K562 (cell line): ENCODE data around the gene PRELID2. TPM values are rescaled to one million over a fixed set of nuclear protein-coding genes. Genes with fewer than 3 reads are reported as not detected.

Experiments
- ARID3A ChIP-seq: IDR thresholded peaks from 2 replicates; pipeline ENCODE4 v1.6.1; 2012; ENCODE audit warnings: low read depth, low read length, improper control_type of control experiment, borderline replicate concordance
- BCOR ChIP-seq: fragments of 450-650 bp; IDR thresholded peaks from 2 replicates; pipeline ENCODE4 v1.6.1; 2016
- CCAR2 ChIP-seq: fragments of 200-400 bp; formaldehyde crosslinking; IDR thresholded peaks from 2 replicates; pipeline ENCODE4 v1.6.1; 2017; ENCODE audit warnings: mild to moderate bottlenecking, low read depth, low read length
- E2F6 ChIP-seq, 2 experiments: IDR thresholded peaks; 2 replicates each; pipeline ENCODE4 v1.6.1; 2011; ENCODE audit warnings: borderline replicate concordance in 1 of 2, control low read depth in 1 of 2, low read depth in 1 of 2, low read length in 1 of 2, mild to moderate bottlenecking in 1 of 2, mixed read lengths in 1 of 2, moderate library complexity in 1 of 2; ENCODE audit not compliant: insufficient read depth in 1 of 2, insufficient read length in 1 of 2, poor library complexity in 1 of 2, severe bottlenecking in 1 of 2; ENCODE audit errors: extremely low read depth in 1 of 2
- HMG20B ChIP-seq: fragments of 250-450 bp; sonication (Bioruptor Pico); IDR thresholded peaks from 2 replicates; pipeline ENCODE4 v1.5.0; 2021; ENCODE audit warnings: mild to moderate bottlenecking
- HNRNPH1 ChIP-seq: fragments of 200-400 bp; formaldehyde crosslinking; optimal IDR thresholded peaks from 2 replicates; pipeline ENCODE3; 2017; ENCODE audit warnings: low read depth, mild to moderate bottlenecking, low read length, moderate library complexity
- IRF2 ChIP-seq: sonication (generic); formaldehyde crosslinking; IDR thresholded peaks from 2 replicates; pipeline ENCODE4 v1.8.1; 2022; ENCODE audit warnings: mild to moderate bottlenecking, missing genetic modification reagents
- JUND ChIP-seq, 2 experiments: IDR thresholded peaks; 2 replicates in 1 of 2; 3 replicates in 1 of 2; pipeline ENCODE4 v1.6.1; 2011; ENCODE audit warnings: borderline replicate concordance in 2 of 2, low read depth in 2 of 2, low read length in 2 of 2, improper control_type of control experiment in 1 of 2, missing biosample characterization in 1 of 2, missing genetic modification characterization in 1 of 2, missing genetic modification reagents in 1 of 2
- NFATC3 ChIP-seq: fragments of 450-650 bp; IDR thresholded peaks from 2 replicates; pipeline ENCODE4 v1.6.1; 2017; ENCODE audit warnings: mild to moderate bottlenecking
- PML ChIP-seq: IDR thresholded peaks from 2 replicates; pipeline ENCODE4 v1.6.1; 2012; ENCODE audit warnings: low read length, inconsistent platforms
- RFX1 ChIP-seq: fragments of 450-650 bp; IDR thresholded peaks from 2 replicates; pipeline ENCODE4 v1.6.1; 2016; ENCODE audit warnings: mild to moderate bottlenecking, moderate library complexity
- SMC3 ChIP-seq: conservative IDR thresholded peaks from 2 replicates; pipeline ENCODE4 v1.6.1; 2011; ENCODE audit warnings: low read depth, low read length, improper control_type of control experiment; ENCODE audit not compliant: insufficient read depth
- TEAD1 ChIP-seq, 2 experiments: fragments of 450-650 bp in 1 of 2; sonication (generic) in 1 of 2; formaldehyde crosslinking; IDR thresholded peaks; 2 replicates each; pipeline versions ENCODE4 v1.4.0 to v1.8.0; 2020 to 2022; ENCODE audit warnings: mild to moderate bottlenecking in 2 of 2, missing genetic modification reagents in 1 of 2
- ZFP91 ChIP-seq: sonication (generic); formaldehyde crosslinking; IDR thresholded peaks from 2 replicates; pipeline ENCODE4 v1.8.0; 2022; ENCODE audit warnings: mild to moderate bottlenecking, missing genetic modification reagents
- ZKSCAN1 ChIP-seq: fragments of 150-350 bp; IDR thresholded peaks from 2 replicates; pipeline ENCODE4 v1.6.1; 2016; ENCODE audit warnings: low read depth, low read length
- ZNF511 ChIP-seq: sonication (generic); formaldehyde crosslinking; IDR thresholded peaks from 2 replicates; pipeline ENCODE4 v1.8.0; 2022; ENCODE audit warnings: mild to moderate bottlenecking, missing genetic modification reagents
- ZNF551 ChIP-seq: fragments of 250-450 bp; sonication (Bioruptor Pico); IDR thresholded peaks from 2 replicates; pipeline ENCODE4 v1.5.0; 2021; ENCODE audit warnings: mild to moderate bottlenecking, moderate library complexity
- polyA plus RNA-seq, 8 experiments: library from polyadenylated mRNA; depleted of rRNA in 4 of 8; stranded (reverse) in 5 of 8; unstranded in 3 of 8; fragments of >200 nt; fragmentation: Nextera tagmentation in 2 of 8; fragmentation: Illumina TruSeq in 1 of 8; extraction: Ambion mirVana in 2 of 8; extraction: Trizol in 1 of 8; gene quantifications; 2 replicates each; pipeline versions ENCODE4 v1.2.1 to v1.2.3, GENCODE V29; 2011 to 2014; ENCODE audit warnings: inconsistent platforms in 1 of 8, missing spikeins in 1 of 8
- total RNA-seq, 7 experiments: library from RNA; depleted of rRNA in 6 of 7; stranded (reverse); fragments of >200 nt in 6 of 7; fragmentation: Illumina TruSeq in 2 of 7; extraction: Trizol in 2 of 7; gene quantifications; 2 replicates each; pipeline versions ENCODE4 v1.2.1 to v1.2.3, GENCODE V29; 2011 to 2021; ENCODE audit warnings: low replicate concordance in 1 of 7
- TF ChIP-seq, protein P1 (sequence below): sonication (generic); formaldehyde crosslinking; IDR thresholded peaks from 2 replicates; pipeline ENCODE4 v1.4.0; 2020; ENCODE audit warnings: mild to moderate bottlenecking, missing genetic modification reagents

PRELID2 gene
- total and polyA plus RNA-seq, 9 of the 15 experiments (the other 6 are each of a cell fraction or from before 2014, with no cell fraction given) = 6.4 to 68.2 (median 28.8) TPM

DNA sequence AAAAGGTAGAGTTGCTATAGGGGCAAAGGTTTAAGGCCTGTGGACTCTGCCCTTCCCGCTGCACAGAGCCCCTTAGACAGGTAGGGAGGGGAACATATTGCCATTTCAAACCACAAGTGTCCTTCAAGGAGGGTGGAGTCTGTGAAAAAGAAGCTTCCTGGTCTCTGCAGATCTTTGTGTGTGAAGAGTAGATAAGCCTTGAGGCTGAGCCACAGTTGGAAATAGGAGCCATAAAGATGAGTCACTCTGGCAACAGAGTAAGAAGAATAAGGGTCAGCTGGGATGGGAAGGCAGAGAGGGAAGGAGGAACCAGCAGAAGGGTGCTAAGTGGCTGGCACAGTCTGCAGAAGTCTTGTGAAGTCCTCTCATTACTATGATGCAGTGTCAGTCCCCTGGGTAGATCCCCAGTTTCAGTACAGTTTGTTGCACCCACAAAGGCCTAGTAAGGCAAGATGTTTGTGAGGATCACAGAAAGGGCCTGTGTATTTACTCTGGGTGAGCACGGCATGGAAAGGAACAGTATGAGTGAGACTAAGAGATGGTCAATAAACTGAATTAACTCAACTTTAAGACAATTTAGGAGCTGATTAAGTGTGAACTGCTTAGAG is 19.6 kb upstream of the PRELID2 start (continued):
- no peak for TF ChIP-seq ZFP91 (CRISPR knock-in tag)
- no peak for TF ChIP-seq SMC3
- TF ChIP-seq ZNF511 (CRISPR knock-in tag) = no peak
- peak in 1 of 2 experiments; percentile 30; a peak in 1 of 4 replicates for TF ChIP-seq TEAD1 (CRISPR knock-in tag; IDR thresholded peaks at IDR 0.05)
- TF ChIP-seq, protein P1, sequence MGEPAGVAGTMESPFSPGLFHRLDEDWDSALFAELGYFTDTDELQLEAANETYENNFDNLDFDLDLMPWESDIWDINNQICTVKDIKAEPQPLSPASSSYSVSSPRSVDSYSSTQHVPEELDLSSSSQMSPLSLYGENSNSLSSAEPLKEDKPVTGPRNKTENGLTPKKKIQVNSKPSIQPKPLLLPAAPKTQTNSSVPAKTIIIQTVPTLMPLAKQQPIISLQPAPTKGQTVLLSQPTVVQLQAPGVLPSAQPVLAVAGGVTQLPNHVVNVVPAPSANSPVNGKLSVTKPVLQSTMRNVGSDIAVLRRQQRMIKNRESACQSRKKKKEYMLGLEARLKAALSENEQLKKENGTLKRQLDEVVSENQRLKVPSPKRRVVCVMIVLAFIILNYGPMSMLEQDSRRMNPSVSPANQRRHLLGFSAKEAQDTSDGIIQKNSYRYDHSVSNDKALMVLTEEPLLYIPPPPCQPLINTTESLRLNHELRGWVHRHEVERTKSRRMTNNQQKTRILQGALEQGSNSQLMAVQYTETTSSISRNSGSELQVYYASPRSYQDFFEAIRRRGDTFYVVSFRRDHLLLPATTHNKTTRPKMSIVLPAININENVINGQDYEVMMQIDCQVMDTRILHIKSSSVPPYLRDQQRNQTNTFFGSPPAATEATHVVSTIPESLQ (CRISPR knock-in tag) = no peak
- no peak for TF ChIP-seq HMG20B (CRISPR knock-in tag)
- no peak for TF ChIP-seq HNRNPH1
- no peak for TF ChIP-seq CCAR2
- peak; percentile 96 for TF ChIP-seq PML
- TF ChIP-seq RFX1 = peak; percentile 81
- TF ChIP-seq JUND (IDR thresholded peaks at IDR 0.05; ENCODE audit: borderline replicate concordance, low read depth, low read length) = peak; percentile 100
- TF ChIP-seq JUND (tag; IDR thresholded peaks at IDR 0.05; ENCODE audit: borderline replicate concordance, low read depth, low read length) = peak; percentile 99
- 0 out of 2 replicates have a peak, but pooled peaks have one; percentile 12 for TF ChIP-seq BCOR
- TF ChIP-seq IRF2 = no peak
- TF ChIP-seq ARID3A = peak; percentile 68; the same call in 1 of the 2 replicates
- 0 out of 2 replicates have a peak, but pooled peaks have one; percentile 63 for TF ChIP-seq NFATC3
- TF ChIP-seq ZNF551 (CRISPR knock-in tag) = no peak
- TF ChIP-seq ZKSCAN1 = 0 out of 2 replicates have a peak, but pooled peaks have one; percentile 11
- peak in 1 of 2 experiments; percentile 22 for TF ChIP-seq E2F6 (IDR thresholded peaks at IDR 0.05; ENCODE audit: borderline replicate concordance in 1 of 2, extremely low read depth in 1 of 2, insufficient read depth in 1 of 2, insufficient read length in 1 of 2, low read depth in 1 of 2, low read length in 1 of 2, poor library complexity in 1 of 2, severe bottlenecking in 1 of 2)
